K562 (cell line): Measurements from ENCODE around the gene LSM4. TPM values are rescaled to one million over a fixed set of nuclear protein-coding genes. Genes with fewer than 3 reads are reported as not detected.
A peak's percentile ranks its signal among the peaks of the same experiment; 100 is the strongest.

Experiments
- BHLHE40 ChIP-seq: IDR thresholded peaks from 2 replicates; pipeline ENCODE4 v1.6.1; 2011; ENCODE audit warnings: low read length, improper control_type of control experiment
- CEBPG ChIP-seq, 3 experiments: fragments of 200-800 bp in 1 of 3; sonication (Bioruptor generic) in 1 of 3; sonication (generic) in 1 of 3; formaldehyde crosslinking in 1 of 3; IDR thresholded peaks in 2 of 3; conservative IDR thresholded peaks in 1 of 3; 2 replicates each; pipeline versions ENCODE4 v1.6.1 to v1.8.0; 2016 to 2022; ENCODE audit warnings: missing compliant biosample characterization in 2 of 3, missing genetic modification characterization in 2 of 3, mild to moderate bottlenecking in 1 of 3, missing genetic modification reagents in 1 of 3
- DDX20 ChIP-seq: fragments of 450-650 bp; IDR thresholded peaks from 2 replicates; pipeline ENCODE4 v1.6.1; 2016; ENCODE audit warnings: missing genetic modification characterization, low read depth, mild to moderate bottlenecking, missing compliant biosample characterization, moderate library complexity
- FOXJ2 ChIP-seq: fragments of 200-800 bp; sonication (Bioruptor generic); IDR thresholded peaks from 2 replicates; pipeline ENCODE4 v1.6.1; 2016; ENCODE audit warnings: missing genetic modification characterization, missing compliant biosample characterization
- FOXK1 ChIP-seq: sonication (generic); formaldehyde crosslinking; IDR thresholded peaks from 2 replicates; pipeline ENCODE4 v1.8.0; 2022; ENCODE audit warnings: missing genetic modification reagents, mild to moderate bottlenecking, borderline replicate concordance
- HMG20B ChIP-seq: fragments of 250-450 bp; sonication (Bioruptor Pico); IDR thresholded peaks from 2 replicates; pipeline ENCODE4 v1.5.0; 2021; ENCODE audit warnings: mild to moderate bottlenecking
- JUN ChIP-seq, 2 experiments: sonication (generic) in 1 of 2; formaldehyde crosslinking in 1 of 2; IDR thresholded peaks; 2 replicates each; pipeline versions ENCODE4 v1.6.1 to v1.8.0; 2012 to 2022; ENCODE audit warnings: borderline replicate concordance in 2 of 2, mild to moderate bottlenecking in 2 of 2, improper control_type of control experiment in 1 of 2, low read depth in 1 of 2, low read length in 1 of 2, missing genetic modification reagents in 1 of 2
- KDM4B ChIP-seq, 2 experiments: fragments of 450-650 bp in 1 of 2; sonication (generic) in 1 of 2; IDR thresholded peaks; 2 replicates each; pipeline ENCODE4 v1.6.1; 2016 to 2017; ENCODE audit warnings: borderline replicate concordance in 2 of 2, antibody characterized with exemption in 1 of 2, low read depth in 1 of 2, mild to moderate bottlenecking in 1 of 2
- MAFG ChIP-seq: fragments of 450-650 bp; conservative IDR thresholded peaks from 2 replicates; pipeline ENCODE4 v1.6.1; 2016; ENCODE audit warnings: missing genetic modification characterization, missing compliant biosample characterization
- NFIX ChIP-seq: fragments of 250-450 bp; sonication (Bioruptor Pico); IDR thresholded peaks from 2 replicates; pipeline ENCODE4 v1.4.0; 2020; ENCODE audit warnings: low read depth, mild to moderate bottlenecking, moderate library complexity
- NR4A1 ChIP-seq, 2 experiments: fragments of 250-450 bp in 1 of 2; fragments of 450-650 bp in 1 of 2; sonication (Bioruptor Pico) in 1 of 2; IDR thresholded peaks; 2 replicates each; pipeline versions ENCODE4 v1.4.0 to v1.6.1; 2016 to 2020; ENCODE audit warnings: mild to moderate bottlenecking in 2 of 2, missing compliant biosample characterization in 1 of 2, missing genetic modification characterization in 1 of 2, moderate library complexity in 1 of 2
- PKNOX1 ChIP-seq: fragments of 450-650 bp; IDR thresholded peaks from 2 replicates; pipeline ENCODE4 v1.6.1; 2016
- POLR2B ChIP-seq: fragments of 450-650 bp; IDR thresholded peaks from 2 replicates; pipeline ENCODE4 v1.6.1; 2018; ENCODE audit warnings: low read depth; ENCODE audit not compliant: partially characterized antibody
- POLR3A ChIP-seq: IDR thresholded peaks from 2 replicates; pipeline ENCODE4 v1.6.1; 2011; ENCODE audit warnings: borderline replicate concordance, mild to moderate bottlenecking, moderate library complexity; ENCODE audit not compliant: insufficient read length, insufficient read depth; ENCODE audit errors: extremely low read depth
- PYGO2 ChIP-seq: fragments of 450-650 bp; IDR thresholded peaks from 2 replicates; pipeline ENCODE4 v1.6.1; 2016; ENCODE audit warnings: mild to moderate bottlenecking, missing genetic modification characterization, moderate library complexity, missing compliant biosample characterization
- SRF ChIP-seq, 2 experiments: fragments of 250-450, 450-650 bp in 1 of 2; sonication (Bioruptor Pico) in 1 of 2; sonication (generic) in 1 of 2; formaldehyde crosslinking; IDR thresholded peaks; 2 replicates each; pipeline versions ENCODE4 v1.5.0 to v1.5.1; 2020 to 2022; ENCODE audit warnings: mild to moderate bottlenecking in 1 of 2, missing genetic modification reagents in 1 of 2
- ZBTB33 ChIP-seq: sonication (generic); formaldehyde crosslinking; IDR thresholded peaks from 2 replicates; pipeline ENCODE4 v1.8.1; 2023; ENCODE audit warnings: mild to moderate bottlenecking, missing genetic modification reagents
- ZNF253 ChIP-seq: fragments of 250-450 bp; sonication (Bioruptor Pico); conservative IDR thresholded peaks from 2 replicates; pipeline ENCODE4 v1.6.1; 2021; ENCODE audit warnings: mild to moderate bottlenecking
- ZNF282 ChIP-seq: sonication (generic); formaldehyde crosslinking; IDR thresholded peaks from 2 replicates; pipeline ENCODE4 v1.8.1; 2023; ENCODE audit warnings: missing genetic modification reagents
- polyA plus RNA-seq, 8 experiments: library from polyadenylated mRNA; depleted of rRNA in 4 of 8; stranded (reverse) in 5 of 8; unstranded in 3 of 8; fragments of >200 nt; fragmentation: Nextera tagmentation in 2 of 8; fragmentation: Illumina TruSeq in 1 of 8; extraction: Ambion mirVana in 2 of 8; extraction: Trizol in 1 of 8; gene quantifications; 2 replicates each; pipeline versions ENCODE4 v1.2.1 to v1.2.3, GENCODE V29; 2011 to 2014; ENCODE audit warnings: inconsistent platforms in 1 of 8, missing spikeins in 1 of 8
- total RNA-seq, 7 experiments: library from RNA; depleted of rRNA in 6 of 7; stranded (reverse); fragments of >200 nt in 6 of 7; fragmentation: Illumina TruSeq in 2 of 7; extraction: Trizol in 2 of 7; gene quantifications; 2 replicates each; pipeline versions ENCODE4 v1.2.1 to v1.2.3, GENCODE V29; 2011 to 2021; ENCODE audit warnings: low replicate concordance in 1 of 7
- TF ChIP-seq, protein P1 (sequence below), 2 experiments: fragments of 250-450 bp in 1 of 2; fragments of 450-650 bp in 1 of 2; sonication (Bioruptor Pico) in 1 of 2; IDR thresholded peaks; 2 replicates each; pipeline versions ENCODE4 v1.6.1 to v1.8.0; 2016 to 2021; ENCODE audit warnings: mild to moderate bottlenecking in 2 of 2, moderate library complexity in 2 of 2, missing compliant biosample characterization in 1 of 2, missing genetic modification characterization in 1 of 2

The LSM4 gene
- total and polyA plus RNA-seq, 9 of the 15 experiments (the other 6 are each of a cell fraction or from before 2014, with no cell fraction given): 11.9 to 763 (median 202) TPM

DNA sequence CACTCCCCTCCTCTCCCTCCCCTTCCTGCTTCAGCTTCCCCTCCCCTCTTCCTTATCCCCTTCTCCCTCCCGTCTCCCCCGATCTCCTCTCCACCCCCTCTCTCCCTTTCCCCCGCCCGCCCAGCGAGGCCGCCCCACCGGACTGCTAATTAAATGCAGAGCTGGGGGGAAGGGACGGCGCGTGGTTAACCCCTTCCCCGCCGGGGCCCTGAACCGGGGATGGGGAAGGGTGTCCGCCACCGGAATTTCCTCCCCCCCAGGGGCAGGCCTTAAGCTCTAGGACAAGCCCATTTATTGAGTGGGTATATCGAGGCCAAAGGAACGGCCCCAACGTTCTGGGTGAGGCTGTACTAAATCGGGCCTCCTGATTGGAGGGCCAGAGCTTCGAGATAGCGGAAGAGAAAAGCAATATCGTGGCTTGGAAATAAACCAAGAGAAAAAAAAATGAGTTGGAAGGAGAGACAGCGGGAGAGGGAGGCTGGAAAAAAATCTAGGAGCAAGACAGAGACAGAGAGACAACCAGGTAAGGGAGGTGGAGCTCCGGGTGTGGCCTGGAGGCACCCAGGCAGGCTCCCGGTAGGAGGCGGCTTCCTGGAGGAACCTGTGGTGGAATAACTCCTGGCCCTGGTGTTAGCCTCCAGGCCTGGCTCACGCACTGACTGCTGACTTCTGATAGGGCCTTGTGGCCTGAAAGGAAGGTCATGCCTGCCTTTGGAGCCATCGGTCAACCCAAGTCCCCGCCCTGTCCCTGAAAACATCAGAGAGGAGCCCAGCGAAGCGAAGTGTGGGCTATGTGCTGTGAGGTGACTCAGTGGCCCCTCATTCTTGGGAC lies 29.9 kb downstream of the LSM4 start (continued):
- TF ChIP-seq POLR2B (peak; percentile 55), MAFG (no peak), ZBTB33 (CRISPR knock-in tag) (no peak), ZNF282 (CRISPR knock-in tag) (no peak), NR4A1 (CRISPR knock-in tag; IDR thresholded peaks at IDR 0.05) (no peak), NR4A1 (tag; IDR thresholded peaks at IDR 0.05) (0 out of 2 replicates have a peak, but pooled peaks have one; percentile 31), POLR3A (no peak), SRF (CRISPR knock-in tag; IDR thresholded peaks at IDR 0.05) (no peak), JUN (IDR thresholded peaks at IDR 0.05; ENCODE audit: borderline replicate concordance, low read depth, low read length) (0 out of 2 replicates have a peak, but pooled peaks have one; percentile 12), JUN (CRISPR knock-in tag; IDR thresholded peaks at IDR 0.05; ENCODE audit: borderline replicate concordance) (no peak), KDM4B (IDR thresholded peaks at IDR 0.05; ENCODE audit: borderline replicate concordance in 2 of 2, low read depth in 1 of 2) (no peak), FOXJ2 (tag) (no peak), PYGO2 (tag) (no peak), BHLHE40 (peak; percentile 23; the same call in 1 of the 2 replicates), HMG20B (CRISPR knock-in tag) (no peak), DDX20 (tag) (no peak), CEBPG (CRISPR knock-in tag; IDR thresholded peaks at IDR 0.05) (no peak), CEBPG (tag; conservative IDR thresholded peaks at IDR 0.05 in 1 of 2, IDR thresholded peaks at IDR 0.05 in 1 of 2) (no peak), NFIX (CRISPR knock-in tag) (no peak), ZNF253 (CRISPR knock-in tag) (no peak), FOXK1 (CRISPR knock-in tag) (no peak), PKNOX1 (peak; percentile 87)
- TF ChIP-seq, protein P1, sequence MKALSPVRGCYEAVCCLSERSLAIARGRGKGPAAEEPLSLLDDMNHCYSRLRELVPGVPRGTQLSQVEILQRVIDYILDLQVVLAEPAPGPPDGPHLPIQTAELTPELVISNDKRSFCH (CRISPR knock-in tag; IDR thresholded peaks at IDR 0.05): no peak
- TF ChIP-seq, protein P1 (tag; IDR thresholded peaks at IDR 0.05): peak; percentile 81; the same call in 1 of the 2 replicates
